Measurements from ENCODE around the gene RET.

- no peak for TF ChIP-seq EZH2 (IDR thresholded peaks at IDR 0.05; ENCODE audit: low read depth, low read length, severe bottlenecking)
- no peak for TF ChIP-seq CTCF (IDR thresholded peaks at IDR 0.05; ENCODE audit: control extremely low read depth in 1 of 3, insufficient read depth in 1 of 3, low read depth in 1 of 3, low read length in 3 of 3)
- TF ChIP-seq ASH2L (IDR thresholded peaks at IDR 0.05; ENCODE audit: low read length), result no peak
- TF ChIP-seq POLR2A (IDR thresholded peaks at IDR 0.05; ENCODE audit: control extremely low read depth in 1 of 2, low read depth in 2 of 2, low read length in 2 of 2), result no peak
Measured at GRCh38 chr10:43037440-43037839, 39.4 kb upstream of the RET start.

Data from H1 (cell line).